Measurements from ENCODE around the gene MICAL2.

MICAL2 gene

GRCh38 chr11:12110201-12110713 lies at the start of gene MICAL2:
TSS of gene MICAL2 (plus strand) at chr11:12110590. CDS start at chr11:12162156, 51,566 bp downstream.
- DNase-seq (ENCODE audit: low read depth, low spot score), result peak; percentile 89

- DNase-seq (ENCODE audit: low read depth, low spot score), result no peak
Observed at GRCh38 chr11:12061851-12062560, 48.4 kb upstream of the MICAL2 start.

- no peak for DNase-seq (ENCODE audit: low read depth, low spot score)
Observed at GRCh38 chr11:12063251-12063650, 47.1 kb upstream of the MICAL2 start.

GRCh38 chr11:12064136-12064953 lies 46.0 kb upstream of the MICAL2 start:
- no peak for DNase-seq (ENCODE audit: low read depth, low spot score)

- DNase-seq (ENCODE audit: low read depth, low spot score), result no peak
Observed at GRCh38 chr11:12064954-12065280, 45.5 kb upstream of the MICAL2 start.

GRCh38 chr11:12066056-12066798 lies 44.2 kb upstream of the MICAL2 start:
- peak; percentile 57 for DNase-seq (ENCODE audit: low read depth, low spot score)

GRCh38 chr11:12066799-12067508 lies 43.4 kb upstream of the MICAL2 start:
- DNase-seq (ENCODE audit: low read depth, low spot score), result peak; percentile 80

- no peak for DNase-seq (ENCODE audit: low read depth, low spot score)
Observed at GRCh38 chr11:12067796-12068357, 42.5 kb upstream of the MICAL2 start.

GRCh38 chr11:12069066-12069676 lies 41.2 kb upstream of the MICAL2 start:
- DNase-seq (ENCODE audit: low read depth, low spot score), result no peak

GRCh38 chr11:12070446-12071267 lies 39.7 kb upstream of the MICAL2 start:
- DNase-seq (ENCODE audit: low read depth, low spot score), result no peak

GRCh38 chr11:12071574-12071973 lies 38.8 kb upstream of the MICAL2 start:
- DNase-seq (ENCODE audit: low read depth, low spot score), result no peak

- DNase-seq (ENCODE audit: low read depth, low spot score), result no peak
Observed at GRCh38 chr11:12073436-12073835, 37.0 kb upstream of the MICAL2 start.

- DNase-seq (ENCODE audit: low read depth, low spot score), result no peak
Observed at GRCh38 chr11:12073886-12074285, 36.5 kb upstream of the MICAL2 start.

- no peak for DNase-seq (ENCODE audit: low read depth, low spot score)
Observed at GRCh38 chr11:12074529-12075195, 35.7 kb upstream of the MICAL2 start.

- DNase-seq (ENCODE audit: low read depth, low spot score), result no peak
Observed at GRCh38 chr11:12075291-12075690, 35.1 kb upstream of the MICAL2 start.

- no peak for DNase-seq (ENCODE audit: low read depth, low spot score)
Observed at GRCh38 chr11:12075822-12076821, 34.3 kb upstream of the MICAL2 start.

- DNase-seq (ENCODE audit: low read depth, low spot score), result no peak
Observed at GRCh38 chr11:12076840-12077534, 33.4 kb upstream of the MICAL2 start.

Measured in ELF-1 (cell line).